ENCODE results near the gene RPL28.

The RPL28 gene

DNA sequence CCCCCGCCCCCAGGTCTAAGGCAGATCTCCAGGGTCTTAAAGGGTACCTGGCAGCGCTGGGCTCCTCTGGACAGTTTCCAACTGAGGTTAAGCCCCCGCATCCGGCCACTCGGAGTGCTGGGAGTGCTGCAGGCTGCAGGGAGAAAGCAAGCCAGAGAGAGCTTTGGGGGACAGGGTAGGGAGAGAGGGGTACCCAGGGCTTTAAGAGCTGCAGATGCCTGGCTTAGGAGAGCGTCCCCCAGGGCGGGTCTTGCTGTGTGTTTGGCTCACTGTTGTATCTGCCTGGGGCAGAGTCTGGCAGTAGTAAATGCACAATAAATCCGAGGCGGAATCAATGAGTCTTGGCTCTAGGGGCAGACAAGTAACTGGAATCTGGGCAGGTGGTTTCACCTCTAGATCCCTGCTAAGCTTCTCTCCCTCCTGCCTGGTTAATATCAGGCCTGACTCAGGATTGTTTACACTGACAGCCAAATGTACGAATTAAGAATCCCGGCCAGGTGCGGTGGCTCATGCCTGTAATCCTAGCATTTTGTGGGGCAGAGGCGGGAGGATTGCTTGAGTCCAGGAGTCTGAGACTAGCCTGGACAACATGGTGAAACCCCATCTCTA lies 30.4 kb upstream of the RPL28 start:
- no peak for DNase-seq
- no peak overlapping the region for H2AFZ ChIP-seq (ENCODE audit: insufficient read depth, low read length, poor library complexity)
- no peak overlapping the region for H3K9ac ChIP-seq (ENCODE audit: low read length)
- H4K8ac ChIP-seq (ENCODE audit: low read depth, low read length) = no peak overlapping the region
- H3K79me1 ChIP-seq (ENCODE audit: low read length) = peaks cover 1% of the 10 kb centered on the region
- no peak overlapping the region for H2BK12ac ChIP-seq (ENCODE audit: low read length)
- peak overlapping the region; percentile 9 for H3K4me2 ChIP-seq (ENCODE audit: low read length)
- no peak overlapping the region for H2AK5ac ChIP-seq (ENCODE audit: low read length)
- peaks cover 4 to 15% of the 10 kb centered on the region in 2 experiments for H3K4me1 ChIP-seq (ENCODE audit: control insufficient read depth in 1 of 2, insufficient read depth in 2 of 2, low read length in 2 of 2)
- no peak overlapping the region for H4K12ac ChIP-seq (ENCODE audit: low read depth, low read length)
- H3K27ac ChIP-seq (ENCODE audit: low read depth, low read length) = no peak overlapping the region
- no peaks in the 10 kb centered on the region for H3K79me2 ChIP-seq (ENCODE audit: control insufficient read depth, insufficient read depth, low read length, poor library complexity)
- whole genome bisulfite sequencing (ENCODE audit: extremely low coverage, insufficient coverage, insufficient read length) = no CpG with 5 or more reads among the region's 13 CpGs
- no peak overlapping the region for H4K91ac ChIP-seq (ENCODE audit: low read depth, low read length)
- no peak overlapping the region for H3K14ac ChIP-seq (ENCODE audit: low read length)
- H3K9me3 ChIP-seq (ENCODE audit: insufficient read depth, low read depth, low read length) = peaks cover 8% of the 10 kb centered on the region
- no peak overlapping the region for H2BK120ac ChIP-seq (ENCODE audit: insufficient read depth, low read length, poor library complexity)
- H3K4ac ChIP-seq (ENCODE audit: low read depth, low read length) = no peak overlapping the region
- no peak overlapping the region for H3K18ac ChIP-seq (ENCODE audit: low read length)
- H3K23ac ChIP-seq (ENCODE audit: low read length) = no peak overlapping the region
- H2BK5ac ChIP-seq (ENCODE audit: low read depth, low read length, poor library complexity) = no peak overlapping the region
- peaks cover 16% of the 10 kb centered on the region for H3K27me3 ChIP-seq (ENCODE audit: insufficient read depth, low read length)
- no peaks in the 10 kb centered on the region for H3K36me3 ChIP-seq (ENCODE audit: control insufficient read depth in 1 of 2, insufficient read depth in 2 of 2, low read length in 2 of 2)
- no peak overlapping the region for H3K4me3 ChIP-seq (ENCODE audit: low read depth, low read length)

DNA sequence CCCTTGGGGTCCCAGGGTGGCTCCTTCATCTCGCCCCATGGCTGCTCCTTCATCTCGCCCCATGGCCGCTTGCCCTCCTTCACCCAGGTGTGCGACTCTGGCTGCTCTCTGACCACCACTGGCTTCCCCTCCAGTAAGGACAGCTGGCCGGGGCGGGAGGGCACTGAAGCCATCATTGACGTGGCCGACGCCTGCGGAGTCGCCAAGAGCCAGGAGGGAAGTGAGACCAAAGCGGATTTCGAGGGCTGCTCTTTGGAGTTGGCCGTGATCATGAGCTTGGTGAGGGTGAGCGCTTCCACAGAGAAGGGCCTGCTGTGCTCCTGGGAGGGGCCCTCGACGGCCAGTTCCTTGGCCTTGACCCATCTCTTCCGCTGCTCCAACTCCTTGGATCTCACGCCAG lies 27.2 kb upstream of the RPL28 start:
- Histone ChIP-seq H2AK5ac (ENCODE audit: low read length) (no peak overlapping the region), H3K14ac (ENCODE audit: low read length) (no peak overlapping the region), H4K12ac (ENCODE audit: low read depth, low read length) (no peak overlapping the region), H3K79me1 (ENCODE audit: low read length) (peaks cover 5% of the 10 kb centered on the region), H3K4me3 (ENCODE audit: low read depth, low read length) (no peak overlapping the region), H3K36me3 (ENCODE audit: control insufficient read depth in 1 of 2, insufficient read depth in 2 of 2, low read length in 2 of 2) (no peaks in the 10 kb centered on the region), H3K27ac (ENCODE audit: low read depth, low read length) (no peak overlapping the region), H3K9me3 (ENCODE audit: insufficient read depth, low read depth, low read length) (peaks cover 5% of the 10 kb centered on the region), H2BK5ac (ENCODE audit: low read depth, low read length, poor library complexity) (no peak overlapping the region), H2AFZ (ENCODE audit: insufficient read depth, low read length, poor library complexity) (no peak overlapping the region), H3K27me3 (ENCODE audit: insufficient read depth, low read length) (peaks cover 5% of the 10 kb centered on the region), H4K8ac (ENCODE audit: low read depth, low read length) (no peak overlapping the region), H3K23ac (ENCODE audit: low read length) (no peak overlapping the region), H3K18ac (ENCODE audit: low read length) (no peak overlapping the region), H2BK12ac (ENCODE audit: low read length) (no peak overlapping the region), H3K79me2 (ENCODE audit: control insufficient read depth, insufficient read depth, low read length, poor library complexity) (no peaks in the 10 kb centered on the region), H3K4me1 (ENCODE audit: control insufficient read depth in 1 of 2, insufficient read depth in 2 of 2, low read length in 2 of 2) (peaks cover 5 to 16% of the 10 kb centered on the region in 2 experiments), H3K4me2 (ENCODE audit: low read length) (no peak overlapping the region), H3K4ac (ENCODE audit: low read depth, low read length) (no peak overlapping the region), H4K91ac (ENCODE audit: low read depth, low read length) (no peak overlapping the region), H2BK120ac (ENCODE audit: insufficient read depth, low read length, poor library complexity) (no peak overlapping the region), H3K9ac (ENCODE audit: low read length) (no peak overlapping the region)
- WGBS (ENCODE audit: extremely low coverage, insufficient coverage, insufficient read length) = no CpG with 5 or more reads among the region's 19 CpGs
- DNase-seq = no peak

DNA sequence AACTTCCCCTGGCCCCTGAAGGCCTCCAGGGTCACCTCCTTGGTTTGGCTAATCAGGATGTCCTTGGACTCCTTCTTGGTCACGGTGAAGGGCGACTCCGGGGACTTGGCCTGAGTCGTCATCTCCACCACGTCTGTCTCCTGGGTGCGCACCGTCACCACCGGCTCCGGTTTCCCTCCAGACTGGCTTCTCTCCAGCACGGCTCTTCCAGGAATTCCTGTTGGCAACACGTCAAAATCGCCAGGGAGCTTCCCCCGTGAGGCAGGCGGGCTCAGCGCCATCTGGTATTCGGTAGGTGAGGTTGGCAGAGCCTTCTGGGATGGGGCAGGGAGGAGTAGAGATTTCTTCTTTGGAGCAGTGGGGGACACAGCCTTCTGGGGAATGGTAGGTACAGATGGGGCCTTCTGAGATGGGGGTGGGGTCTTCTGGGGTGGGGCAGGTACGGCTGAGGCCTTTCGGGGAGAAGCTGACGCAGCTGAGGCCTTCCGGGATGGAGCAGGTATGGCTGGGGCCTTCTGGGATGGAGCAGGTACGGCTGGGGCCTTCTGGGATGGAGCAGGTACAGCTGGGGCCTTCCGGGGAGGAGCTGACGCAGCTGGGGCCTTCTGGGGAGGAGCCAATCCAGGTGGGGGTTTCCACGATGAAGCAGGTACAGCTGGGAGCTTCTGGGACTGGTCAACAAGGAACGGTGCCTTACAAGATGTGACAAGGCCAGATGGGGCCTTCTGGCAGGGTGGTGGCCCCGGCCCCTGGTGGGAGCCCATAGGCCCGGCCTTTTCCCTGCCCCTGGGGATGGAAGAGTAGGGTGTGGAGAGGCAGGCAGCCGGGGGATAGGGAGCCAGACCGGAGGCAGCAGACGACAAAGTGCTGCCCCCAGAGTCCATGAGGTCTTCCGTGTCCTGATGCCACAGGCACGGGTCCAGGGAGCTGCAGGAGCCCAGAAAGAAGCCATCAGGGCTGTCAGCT lies 26.5 kb upstream of the RPL28 start:
- H3K36me3 ChIP-seq (ENCODE audit: control insufficient read depth in 1 of 2, insufficient read depth in 2 of 2, low read length in 2 of 2) = no peaks in the 10 kb centered on the region
- no peak overlapping the region for H4K91ac ChIP-seq (ENCODE audit: low read depth, low read length)
- no peak for DNase-seq
- H3K9ac ChIP-seq (ENCODE audit: low read length) = no peak overlapping the region
- no peak overlapping the region for H3K18ac ChIP-seq (ENCODE audit: low read length)
- H4K8ac ChIP-seq (ENCODE audit: low read depth, low read length) = no peak overlapping the region
- no peak overlapping the region for H4K12ac ChIP-seq (ENCODE audit: low read depth, low read length)
- no CpG with 5 or more reads among the region's 32 CpGs for WGBS (ENCODE audit: extremely low coverage, insufficient coverage, insufficient read length)
- no peak overlapping the region for H3K4me3 ChIP-seq (ENCODE audit: low read depth, low read length)
- no peak overlapping the region for H2BK5ac ChIP-seq (ENCODE audit: low read depth, low read length, poor library complexity)
- H3K79me2 ChIP-seq (ENCODE audit: control insufficient read depth, insufficient read depth, low read length, poor library complexity) = no peaks in the 10 kb centered on the region
- peaks cover 5 to 12% of the 10 kb centered on the region in 2 experiments for H3K4me1 ChIP-seq (ENCODE audit: control insufficient read depth in 1 of 2, insufficient read depth in 2 of 2, low read length in 2 of 2)
- H2AFZ ChIP-seq (ENCODE audit: insufficient read depth, low read length, poor library complexity) = no peak overlapping the region
- no peak overlapping the region for H2BK12ac ChIP-seq (ENCODE audit: low read length)
- peaks cover 3% of the 10 kb centered on the region for H3K79me1 ChIP-seq (ENCODE audit: low read length)
- H3K14ac ChIP-seq (ENCODE audit: low read length) = no peak overlapping the region
- H3K27ac ChIP-seq (ENCODE audit: low read depth, low read length) = no peak overlapping the region
- H3K23ac ChIP-seq (ENCODE audit: low read length) = no peak overlapping the region
- H3K4ac ChIP-seq (ENCODE audit: low read depth, low read length) = no peak overlapping the region
- peaks cover 1% of the 10 kb centered on the region for H3K9me3 ChIP-seq (ENCODE audit: insufficient read depth, low read depth, low read length)
- no peak overlapping the region for H3K4me2 ChIP-seq (ENCODE audit: low read length)
- H2BK120ac ChIP-seq (ENCODE audit: insufficient read depth, low read length, poor library complexity) = no peak overlapping the region
- H2AK5ac ChIP-seq (ENCODE audit: low read length) = no peak overlapping the region
- H3K27me3 ChIP-seq (ENCODE audit: insufficient read depth, low read length) = peaks cover 4% of the 10 kb centered on the region

DNA sequence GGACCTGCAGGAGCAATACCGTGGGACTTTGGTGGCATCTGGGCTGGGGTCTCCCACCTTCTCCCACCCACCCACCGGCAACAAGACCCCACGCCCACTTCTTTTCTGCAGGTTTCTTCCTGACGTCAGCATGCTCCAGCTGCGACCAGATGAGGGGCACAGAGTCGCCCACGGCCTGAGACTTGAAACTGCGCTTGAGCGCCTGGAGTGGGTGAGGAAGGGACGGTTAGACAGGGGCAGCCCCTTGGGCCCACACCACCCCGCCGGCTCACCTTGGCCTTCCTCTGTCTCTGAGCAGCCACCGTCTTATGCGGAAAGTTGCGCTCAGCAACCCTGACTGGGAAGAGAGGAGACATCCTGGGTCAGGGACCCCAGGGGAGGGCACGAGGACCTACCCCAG lies 24.8 kb upstream of the RPL28 start:
- no peak overlapping the region for H3K27ac ChIP-seq (ENCODE audit: low read depth, low read length)
- H4K8ac ChIP-seq (ENCODE audit: low read depth, low read length) = no peak overlapping the region

More for the DNA sequence above, 24.8 kb upstream of the RPL28 start:
- Histone ChIP-seq H2BK12ac (ENCODE audit: low read length) (no peak overlapping the region), H3K14ac (ENCODE audit: low read length) (no peak overlapping the region), H3K36me3 (ENCODE audit: control insufficient read depth in 1 of 2, insufficient read depth in 2 of 2, low read length in 2 of 2) (peaks cover 5 to 6% of the 10 kb centered on the region in 2 experiments), H4K12ac (ENCODE audit: low read depth, low read length) (no peak overlapping the region), H3K18ac (ENCODE audit: low read length) (no peak overlapping the region), H3K27me3 (ENCODE audit: insufficient read depth, low read length) (no peaks in the 10 kb centered on the region), H2BK120ac (ENCODE audit: insufficient read depth, low read length, poor library complexity) (no peak overlapping the region), H3K4me3 (ENCODE audit: low read depth, low read length) (no peak overlapping the region), H3K4me2 (ENCODE audit: low read length) (no peak overlapping the region), H3K79me1 (ENCODE audit: low read length) (peaks cover 3% of the 10 kb centered on the region), H2BK5ac (ENCODE audit: low read depth, low read length, poor library complexity) (no peak overlapping the region), H2AFZ (ENCODE audit: insufficient read depth, low read length, poor library complexity) (no peak overlapping the region), H3K4ac (ENCODE audit: low read depth, low read length) (no peak overlapping the region), H3K9me3 (ENCODE audit: insufficient read depth, low read depth, low read length) (no peaks in the 10 kb centered on the region), H3K23ac (ENCODE audit: low read length) (no peak overlapping the region), H3K4me1 (ENCODE audit: control insufficient read depth in 1 of 2, insufficient read depth in 2 of 2, low read length in 2 of 2) (peaks cover 3 to 5% of the 10 kb centered on the region in 2 experiments), H4K91ac (ENCODE audit: low read depth, low read length) (no peak overlapping the region), H2AK5ac (ENCODE audit: low read length) (no peak overlapping the region), H3K9ac (ENCODE audit: low read length) (no peak overlapping the region), H3K79me2 (ENCODE audit: control insufficient read depth, insufficient read depth, low read length, poor library complexity) (no peaks in the 10 kb centered on the region)
- no CpG with 5 or more reads among the region's 16 CpGs for WGBS (ENCODE audit: extremely low coverage, insufficient coverage, insufficient read length)
- no peak for DNase-seq
